GM18508 (cell line): Measurements from ENCODE around the gene TANK.

Experiments used
- ATAC-seq: cut with Tn5 transposase; IDR thresholded peaks from one replicate; pipeline ENCODE4 v1.9.1; 2021; ENCODE audit warnings: moderate number of reproducible peaks; ENCODE audit not compliant: insufficient read depth, unreplicated experiment

The TANK gene, protein sequence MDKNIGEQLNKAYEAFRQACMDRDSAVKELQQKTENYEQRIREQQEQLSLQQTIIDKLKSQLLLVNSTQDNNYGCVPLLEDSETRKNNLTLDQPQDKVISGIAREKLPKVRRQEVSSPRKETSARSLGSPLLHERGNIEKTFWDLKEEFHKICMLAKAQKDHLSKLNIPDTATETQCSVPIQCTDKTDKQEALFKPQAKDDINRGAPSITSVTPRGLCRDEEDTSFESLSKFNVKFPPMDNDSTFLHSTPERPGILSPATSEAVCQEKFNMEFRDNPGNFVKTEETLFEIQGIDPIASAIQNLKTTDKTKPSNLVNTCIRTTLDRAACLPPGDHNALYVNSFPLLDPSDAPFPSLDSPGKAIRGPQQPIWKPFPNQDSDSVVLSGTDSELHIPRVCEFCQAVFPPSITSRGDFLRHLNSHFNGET

DNA sequence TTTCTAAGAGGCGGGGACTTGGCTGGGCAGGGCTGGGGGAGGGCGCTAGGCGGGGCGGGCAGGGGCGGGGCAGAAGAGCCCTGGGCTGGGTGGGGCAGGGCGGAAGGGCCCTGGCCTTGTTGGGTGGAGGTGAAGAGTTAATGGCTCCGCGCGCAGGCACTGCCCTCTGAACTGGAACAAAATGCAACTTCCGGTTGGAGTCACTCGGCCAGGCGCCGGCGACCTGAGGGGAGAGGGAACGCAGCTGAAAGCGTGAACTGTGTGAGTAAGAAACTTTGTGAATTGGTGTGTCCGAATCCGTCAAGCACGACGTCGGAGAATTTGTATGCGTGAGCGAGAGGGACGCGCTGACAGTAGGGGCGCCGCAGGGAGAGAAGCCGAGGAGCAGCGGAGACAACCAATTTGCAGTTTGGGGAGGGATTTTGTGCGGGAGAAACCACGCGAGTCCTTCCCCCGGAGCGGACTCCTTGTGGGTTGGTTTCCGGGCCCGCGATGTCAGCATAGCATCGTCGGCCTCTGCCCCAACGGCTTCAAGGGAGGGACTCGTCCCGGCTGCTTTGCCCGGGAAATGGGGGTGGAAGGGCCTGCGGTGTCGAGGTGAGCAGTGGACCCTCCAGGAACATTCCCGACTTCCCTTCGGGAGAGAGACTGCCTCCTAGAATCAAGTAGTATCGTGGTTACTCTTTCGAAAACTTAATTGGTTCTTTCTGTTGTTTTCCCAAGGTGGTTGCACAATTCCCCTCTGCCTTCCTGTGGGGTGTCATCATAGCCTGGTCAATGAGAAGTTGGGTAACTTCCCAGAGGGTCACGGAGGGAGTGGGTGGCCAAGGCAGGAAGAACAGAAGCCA lies at the start of gene TANK:
Gene TANK, plus strand, starts transcription at position 203 of the 848 bp plus-strand sequence. CDS start 19,235 bp downstream, outside the sequence.
- peak; percentile 75 for ATAC-seq

DNA sequence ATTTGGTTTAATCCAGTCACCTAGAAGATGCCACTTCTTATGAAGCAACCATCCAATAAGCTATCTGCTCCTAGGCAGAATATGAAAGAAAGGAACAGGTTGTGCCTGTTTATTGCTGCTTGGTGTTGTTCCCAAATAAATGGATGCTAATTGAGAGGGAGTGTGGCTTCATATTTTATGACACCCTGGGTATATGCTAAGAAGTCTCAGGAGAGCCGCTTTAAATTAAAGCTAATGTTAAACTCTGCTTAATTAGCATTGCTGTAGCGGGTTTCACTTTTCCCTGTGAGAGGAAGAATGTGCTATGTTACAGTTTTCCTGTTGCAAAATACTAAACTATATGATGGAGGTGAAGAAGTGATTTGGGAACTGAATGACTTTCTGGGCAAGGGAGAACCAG lies 48.7 kb upstream of the TANK start:
- no peak for ATAC-seq

DNA sequence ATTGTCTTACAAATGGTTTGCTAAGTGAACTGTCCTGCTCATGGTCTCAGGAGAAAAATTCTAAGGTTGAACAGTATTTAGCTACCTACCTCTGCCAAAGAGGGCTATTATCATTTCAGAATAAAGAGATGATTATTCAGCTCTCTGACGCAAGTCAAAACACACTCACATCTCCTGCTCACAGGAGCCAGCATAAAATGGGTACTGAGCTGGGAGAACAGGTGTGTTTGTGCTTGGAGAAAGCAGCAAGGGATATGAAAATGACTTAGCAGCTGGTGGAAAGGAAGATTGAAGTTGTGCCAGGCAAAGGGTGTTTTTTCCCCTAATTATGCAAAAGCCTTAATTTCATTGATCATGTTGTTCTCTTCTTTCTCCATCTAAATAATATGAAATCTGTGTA lies 47.3 kb upstream of the TANK start:
- no peak for ATAC-seq

DNA sequence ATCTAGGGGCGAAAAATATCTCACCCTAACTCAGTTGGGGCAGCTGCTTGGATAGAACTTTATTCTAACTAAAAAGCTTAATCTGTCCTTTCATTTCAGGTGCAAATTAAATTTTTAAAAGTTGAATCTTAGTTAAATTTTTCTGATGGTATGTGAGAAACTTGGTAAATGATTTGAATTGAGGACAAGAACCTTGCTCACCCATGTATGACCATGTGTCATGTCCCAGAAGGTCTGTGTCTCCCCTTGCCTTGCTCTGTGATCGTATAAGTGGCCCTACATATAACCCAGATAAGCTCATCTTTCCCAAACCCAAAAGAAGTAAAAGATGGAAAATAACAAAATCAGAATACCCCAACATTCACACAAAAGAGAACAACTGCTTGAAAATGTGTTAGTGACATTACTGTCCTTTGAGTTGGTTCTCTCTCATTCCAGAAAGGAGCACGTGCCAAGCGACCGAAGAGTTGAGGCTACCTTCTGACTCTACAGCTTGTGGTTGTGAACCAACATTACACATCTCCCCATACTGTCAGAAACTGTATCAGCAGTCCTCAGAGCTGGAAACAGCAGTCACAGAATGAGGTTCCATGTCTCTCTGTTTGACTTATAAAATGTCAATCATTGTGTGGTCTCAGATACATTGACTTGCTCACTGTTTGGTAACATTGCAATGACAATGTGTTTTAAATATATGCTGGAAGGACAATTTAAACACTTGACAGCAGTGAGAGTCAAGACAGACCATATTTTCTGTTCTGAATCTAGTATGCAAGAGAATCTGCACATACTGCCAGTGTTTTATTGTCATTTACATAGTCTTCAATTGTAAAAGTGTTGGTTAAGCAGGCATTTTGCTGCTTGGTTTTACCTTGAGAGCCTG lies 46.3 kb upstream of the TANK start:
- no peak for ATAC-seq

DNA sequence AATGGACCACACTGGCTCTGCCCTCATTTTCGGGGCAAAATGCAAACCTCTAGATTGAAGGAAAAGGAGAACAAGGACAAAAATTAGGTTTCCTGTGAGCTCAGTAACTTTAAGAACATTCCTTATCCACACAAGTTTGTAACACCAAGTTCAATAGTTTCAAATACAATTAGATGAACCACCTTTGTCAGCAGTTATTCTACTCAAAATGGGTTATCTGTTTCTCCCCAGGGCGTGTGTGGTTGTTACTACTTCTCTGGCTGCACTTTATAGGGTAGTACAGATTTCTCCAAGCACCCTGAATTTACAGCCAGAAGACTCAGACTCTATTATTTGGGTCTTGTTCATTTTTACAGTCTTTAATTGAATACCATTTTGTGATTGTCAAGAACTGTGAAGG lies 45.0 kb upstream of the TANK start:
- ATAC-seq, result no peak

DNA sequence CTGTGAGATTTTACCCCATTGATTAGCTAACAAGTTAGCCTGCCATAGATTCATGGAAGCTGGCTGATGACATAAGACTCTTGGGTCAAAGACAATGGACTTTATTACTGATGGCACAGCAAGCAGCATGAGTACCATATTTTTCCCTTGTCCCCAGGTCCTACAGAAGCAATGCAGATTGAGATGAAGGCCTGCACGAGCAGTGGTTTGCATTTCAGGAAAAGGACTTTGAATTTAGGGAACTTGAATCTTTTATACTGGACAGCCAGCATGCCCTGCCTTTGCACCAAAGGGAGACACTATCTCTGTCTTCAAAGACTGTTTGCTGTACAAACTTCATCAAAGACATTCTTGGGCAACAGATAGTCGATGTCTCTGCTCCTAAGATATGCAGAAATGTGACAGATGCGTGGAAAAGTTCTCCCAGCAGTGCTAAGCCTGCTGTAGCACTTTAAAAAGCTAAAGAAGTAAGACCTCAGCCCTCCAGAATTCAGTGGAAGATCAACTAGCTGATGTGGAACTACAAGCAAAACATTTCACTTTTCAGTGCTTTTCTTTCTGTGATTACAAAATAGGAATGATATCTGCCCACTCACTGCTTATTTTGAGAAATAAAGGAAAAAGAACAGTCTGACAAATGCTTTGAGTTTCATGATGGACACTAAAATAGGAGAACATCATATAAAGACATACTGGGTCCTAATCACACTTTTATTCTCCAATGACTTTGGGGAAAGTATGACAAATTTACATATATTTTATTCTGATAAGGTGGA lies 44.4 kb upstream of the TANK start:
- no peak for ATAC-seq

DNA sequence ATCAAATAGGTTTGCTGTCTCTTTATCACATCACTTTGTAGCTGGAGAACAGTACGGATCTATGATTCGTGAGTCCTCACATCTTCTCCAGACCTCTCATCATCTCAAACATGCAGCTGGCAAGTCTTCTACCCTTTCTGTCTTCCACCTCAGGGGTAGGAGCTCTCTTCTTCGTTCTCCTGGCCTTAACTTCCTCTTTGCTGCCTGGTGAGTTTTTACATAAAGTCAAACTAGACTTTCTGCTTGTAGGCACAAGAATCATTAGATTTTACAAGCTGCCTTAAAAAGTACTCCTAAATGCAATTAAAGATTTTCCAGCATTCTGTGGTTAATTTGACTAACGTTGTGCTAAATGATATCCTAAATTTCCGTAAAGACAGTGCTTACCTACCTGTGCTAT lies 43.7 kb upstream of the TANK start:
- no peak for ATAC-seq

DNA sequence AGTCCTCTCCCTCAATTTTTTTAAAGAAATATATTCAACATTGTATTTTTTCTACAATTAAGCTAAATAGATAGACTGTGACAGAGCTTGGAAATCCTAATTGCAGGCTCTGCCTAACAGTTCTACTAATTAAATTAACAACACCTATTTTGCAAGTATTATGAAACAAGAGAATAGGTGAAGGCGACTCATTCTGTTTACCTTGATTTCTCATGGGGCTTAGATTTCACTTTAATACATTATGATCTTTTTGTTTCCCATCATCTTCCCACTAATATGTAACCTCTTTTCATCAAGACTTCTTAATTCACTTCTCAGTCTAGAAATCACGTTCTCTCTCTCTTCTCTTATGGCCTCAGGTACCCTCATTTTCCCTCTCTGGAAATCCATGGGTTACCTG lies 42.7 kb upstream of the TANK start:
- no peak for ATAC-seq

DNA sequence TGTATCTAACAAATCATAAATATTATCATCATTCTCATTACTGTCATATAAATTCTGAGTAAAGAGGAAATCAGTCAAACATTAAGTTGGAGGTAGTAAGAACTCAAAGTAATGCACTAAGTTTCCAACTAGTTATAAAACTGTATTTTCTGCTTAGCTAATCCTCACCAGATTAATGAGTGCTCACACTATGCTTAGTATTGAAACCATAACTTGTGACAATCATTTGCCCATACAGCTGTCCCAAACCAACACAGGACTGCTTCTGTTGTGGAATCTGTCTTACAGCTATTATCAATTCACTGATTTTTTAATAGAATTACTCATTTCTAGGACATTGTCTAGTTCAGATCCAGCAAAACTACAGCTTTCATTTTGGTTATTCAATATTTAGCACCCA lies 41.5 kb upstream of the TANK start:
- ATAC-seq, result no peak

DNA sequence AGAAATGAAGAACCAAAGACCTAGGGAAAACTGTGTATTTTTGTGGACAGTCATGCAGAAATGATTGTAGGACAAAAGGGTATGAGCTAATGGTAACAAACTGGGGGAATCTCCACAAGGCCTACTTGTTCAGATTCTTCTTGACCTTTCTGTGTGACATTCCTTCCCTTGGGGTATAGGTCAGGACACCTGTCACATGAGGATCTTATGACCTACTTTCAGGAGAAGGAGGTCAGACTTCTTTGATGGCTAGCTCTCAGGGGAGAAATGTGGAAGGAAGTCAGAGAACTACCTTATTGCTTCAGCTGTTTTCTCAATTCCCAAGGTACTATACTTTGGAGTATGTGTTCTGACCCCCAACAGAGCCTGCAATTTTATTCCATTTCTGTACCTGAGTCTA lies 40.7 kb upstream of the TANK start:
- ATAC-seq, result no peak

DNA sequence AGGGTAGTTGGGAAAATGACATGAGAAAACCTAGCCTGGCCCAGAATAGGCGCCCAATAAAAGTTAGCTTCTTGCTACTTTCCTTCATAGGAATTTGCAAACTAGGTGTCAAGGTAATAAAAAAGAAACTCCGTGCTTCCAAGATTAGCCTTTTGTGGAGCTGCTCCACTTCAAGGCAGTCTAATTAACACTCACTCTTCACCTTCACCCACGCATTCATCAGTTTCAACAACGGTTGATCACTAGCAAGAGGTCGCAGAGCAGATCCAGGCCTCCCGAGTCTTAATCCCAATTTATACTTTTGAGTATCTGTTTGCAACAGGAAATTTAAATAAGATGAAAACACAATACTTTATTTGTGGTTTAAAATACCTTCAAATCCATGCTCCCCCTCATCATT lies 39.5 kb upstream of the TANK start:
- no peak for ATAC-seq

DNA sequence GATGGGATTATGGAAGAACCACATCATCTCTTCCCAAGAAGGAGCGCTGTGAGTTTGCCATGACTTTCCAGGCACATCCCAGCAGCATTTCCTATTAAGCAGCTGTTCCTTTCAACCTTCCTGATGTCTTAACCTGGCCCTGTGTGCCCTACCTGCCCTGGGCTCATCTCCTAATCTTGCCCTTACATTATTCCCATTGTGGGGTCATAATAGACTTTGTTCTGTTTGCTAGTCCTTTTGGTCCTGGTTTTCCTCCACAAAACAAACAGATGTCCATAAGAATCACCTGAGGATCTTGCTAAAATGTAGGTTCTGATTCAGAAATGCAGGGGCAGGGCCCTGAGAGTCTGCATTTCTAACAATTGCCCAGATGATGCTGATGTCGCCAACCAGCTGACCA lies 38.6 kb upstream of the TANK start:
- no peak for ATAC-seq

DNA sequence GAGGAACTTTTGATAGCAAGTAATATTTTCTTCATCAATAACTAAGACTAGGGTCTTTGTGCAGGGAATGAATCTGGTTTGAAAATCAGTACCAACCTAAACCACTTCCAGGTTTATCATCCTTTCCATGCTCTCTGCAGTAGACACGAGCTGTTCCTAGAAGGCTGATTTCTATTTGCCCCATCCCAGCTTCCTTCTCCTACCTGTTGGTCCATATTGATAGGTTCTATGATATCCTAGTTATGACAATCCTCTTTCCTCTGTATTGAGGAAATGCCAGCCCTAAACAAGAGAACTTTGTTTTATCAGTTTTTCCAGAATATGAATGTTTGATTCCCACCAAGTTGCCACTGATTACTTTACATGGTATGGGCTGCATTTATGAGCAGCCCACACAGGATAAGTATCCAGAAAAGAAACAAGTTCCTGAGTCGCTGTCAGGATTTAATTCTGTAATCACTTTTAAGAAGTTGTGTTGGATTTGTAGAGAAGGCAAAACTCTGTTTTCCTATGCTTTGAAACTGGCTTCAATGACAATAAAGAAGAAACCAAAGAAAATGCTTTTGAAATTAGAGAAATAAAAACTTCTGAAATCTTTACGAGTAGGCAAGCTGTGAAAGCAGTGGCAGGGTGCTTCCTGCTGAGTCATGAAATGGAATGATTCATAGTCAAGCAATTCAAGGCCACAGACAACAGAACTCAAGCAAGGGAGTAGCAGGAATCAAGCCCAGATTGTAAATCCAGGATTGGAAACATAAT lies 37.3 kb upstream of the TANK start:
- ATAC-seq, result peak; percentile 40

DNA sequence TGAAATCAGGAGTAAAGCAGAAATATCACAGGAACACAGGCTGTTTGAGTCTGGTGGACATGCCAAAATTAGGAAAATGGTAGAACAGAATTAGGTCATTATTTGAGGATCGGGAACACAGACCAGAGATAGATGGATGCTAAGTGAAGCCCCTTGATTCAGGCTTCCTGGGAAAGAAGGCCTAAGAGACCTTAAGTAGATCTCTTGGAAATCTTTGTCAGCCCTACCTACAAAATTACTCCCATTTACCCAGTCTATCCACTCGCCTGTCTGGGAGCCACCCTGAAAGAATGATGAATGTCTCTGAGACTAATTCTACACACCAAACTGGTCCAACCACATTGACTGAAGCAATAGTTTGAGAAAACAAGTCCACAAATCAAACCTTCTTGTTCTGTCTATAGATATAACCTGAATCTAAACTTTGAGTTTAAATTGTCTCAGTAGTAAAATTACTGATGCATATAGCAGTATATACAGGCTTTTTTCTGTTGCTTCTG lies 36.6 kb upstream of the TANK start:
- ATAC-seq, result no peak

DNA sequence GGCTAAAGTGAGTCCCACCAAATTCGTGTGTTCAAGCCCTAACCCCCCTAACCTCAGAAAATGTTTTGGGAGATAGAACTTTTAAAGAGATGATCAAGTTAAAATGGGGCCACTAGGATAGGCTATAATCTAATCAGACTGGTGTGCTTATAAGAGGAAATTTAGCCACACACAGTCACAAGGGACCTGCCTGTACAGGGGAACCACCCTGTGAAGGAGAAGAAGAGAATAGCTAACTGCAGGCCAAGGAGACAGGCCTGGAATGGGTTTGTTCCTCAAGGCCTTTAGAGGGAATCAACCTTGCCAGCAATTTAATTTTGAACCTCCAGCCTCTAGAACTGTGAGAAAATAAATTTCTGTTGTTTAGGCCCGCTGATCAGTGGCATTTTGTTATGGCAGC lies 36.0 kb upstream of the TANK start:
- ATAC-seq, result peak; percentile 42

DNA sequence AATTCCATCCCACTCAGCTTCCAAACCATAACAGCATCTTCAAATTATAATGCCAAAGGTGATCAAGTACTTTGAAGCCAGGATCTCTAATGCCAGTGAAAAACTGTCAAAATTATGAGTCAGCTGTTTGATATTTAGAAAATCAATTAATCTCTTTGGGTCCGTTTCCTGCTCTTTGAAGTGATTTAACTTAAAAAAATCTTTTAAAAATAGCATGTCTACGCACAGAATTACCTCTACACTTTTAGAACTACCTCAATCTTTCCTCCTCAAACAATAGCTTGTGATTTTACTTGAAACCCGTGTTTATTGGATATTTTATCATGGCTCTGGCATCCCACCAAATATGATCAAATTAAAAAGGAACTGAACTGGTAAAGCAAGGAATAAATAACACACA lies 31.3 kb upstream of the TANK start:
- no peak for ATAC-seq

DNA sequence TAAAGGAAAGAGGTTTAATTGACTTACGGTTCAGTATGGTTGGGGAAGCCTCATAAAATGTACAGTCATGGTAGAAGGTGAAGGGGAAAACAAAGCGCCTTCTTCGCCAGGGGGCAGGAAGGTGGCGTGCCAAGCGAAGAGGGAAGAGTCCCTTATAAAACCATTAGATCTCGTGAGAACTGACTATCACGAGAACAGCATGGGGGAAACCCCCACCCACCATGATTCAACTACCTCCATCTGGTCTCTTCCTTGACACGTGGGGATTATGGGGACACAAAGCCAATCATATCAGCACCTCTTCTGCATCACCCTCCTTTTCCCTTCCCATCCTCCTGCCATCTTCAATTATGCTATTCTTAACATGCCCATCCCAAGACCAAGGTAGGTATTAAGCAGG lies 29.9 kb upstream of the TANK start:
- no peak for ATAC-seq

DNA sequence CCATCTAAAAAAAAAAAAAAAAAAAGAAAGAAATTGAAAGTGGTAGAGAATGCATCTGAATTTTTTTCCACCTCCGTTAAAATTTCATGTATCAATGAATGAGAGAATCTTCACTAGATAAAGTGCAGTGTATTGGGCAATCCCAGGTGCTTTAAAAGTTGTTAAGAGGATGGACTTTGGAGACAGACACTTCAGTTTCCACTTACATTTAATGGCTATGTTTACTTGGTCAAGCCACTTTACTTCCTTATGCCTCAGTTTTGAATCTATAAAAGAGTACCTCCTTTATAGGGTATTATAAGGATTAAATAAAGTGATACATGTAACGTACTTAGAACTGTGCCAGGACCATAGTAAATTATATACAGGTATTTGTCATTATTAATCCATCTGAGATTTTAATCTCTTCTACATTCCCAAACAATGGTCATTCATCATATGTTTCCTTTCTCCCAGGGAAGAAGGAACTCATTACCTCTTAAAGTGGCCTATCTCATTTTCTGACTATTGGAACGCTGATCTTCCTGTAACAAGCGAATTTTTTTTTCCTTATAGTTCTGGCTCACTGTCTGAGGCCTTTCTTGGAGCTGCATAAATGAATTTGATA lies 29.1 kb upstream of the TANK start:
- ATAC-seq, result no peak

DNA sequence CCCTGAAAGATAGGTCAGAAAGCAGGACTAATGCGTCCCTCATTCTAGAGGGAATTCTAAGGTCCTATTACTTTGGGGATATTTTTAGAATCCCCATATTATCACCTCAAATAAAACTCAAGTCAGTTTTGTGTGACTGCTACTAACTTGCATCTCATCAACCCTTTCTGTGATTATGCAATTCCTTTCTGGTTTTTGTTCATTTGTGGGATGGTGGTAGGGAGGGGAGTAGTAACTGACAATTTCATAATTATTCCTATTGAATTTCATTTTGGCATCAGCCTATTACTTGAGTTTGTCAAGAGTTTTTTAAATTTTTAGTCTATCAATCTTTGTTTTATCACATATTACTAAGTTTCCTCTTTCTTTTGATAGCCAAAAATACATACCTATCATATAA lies 28.4 kb upstream of the TANK start:
- no peak for ATAC-seq
